MM.1S (cell line): ENCODE measurements around the gene NFATC2.

ENCODE experiments used
- CTCF ChIP-seq: fragments of 300-600 bp; sonication (generic); IDR thresholded peaks from 2 replicates; pipeline ENCODE4 v1.5.1; 2016; ENCODE audit warnings: antibody characterized with exemption, low read length, mixed read lengths
- EZH2 ChIP-seq: fragments of 300-600 bp; sonication (generic); optimal IDR thresholded peaks from 2 replicates; pipeline ENCODE3; 2017; ENCODE audit warnings: low read depth, mild to moderate bottlenecking, antibody characterized with exemption, low read length, mixed read lengths

- no peak for TF ChIP-seq CTCF
- TF ChIP-seq EZH2, result no peak
These were observed 123.3 kb downstream of the NFATC2 start for GRCh38 chr20:51419231-51419630.
